IMR-90 (cell line): ENCODE data around the gene BUD23. TPM values are rescaled to one million over a fixed set of nuclear protein-coding genes. Genes with fewer than 3 reads are reported as not detected.
A peak's percentile ranks its signal among the peaks of the same experiment; 100 is the strongest.

ENCODE experiments used
- ATAC-seq: fragments of 200-7000 bp; cut with Tn5 transposase; 2 replicates; pipeline ENCODE4 v1.9.1; 2020; ENCODE audit warnings: low read depth, mild to moderate bottlenecking, moderate library complexity
- BruUV-seq: library from RNA; stranded (reverse); fragments of 400-500 nt; replicated peaks from 2 replicates; lab custom pipeline; 2021; lab: Mats Ljungman, UMichigan
- CTCF ChIA-PET: fragments of 300-600 bp; formaldehyde crosslinking; extraction: SDS; loops from one replicate; lab custom pipeline; 2021; ENCODE audit warnings: antibody characterized with exemption; lab: Yijun Ruan, JAX
- POLR2A ChIA-PET: fragments of 300-600 bp; sonication (Branson Sonifier 250); formaldehyde crosslinking; loops from one replicate; lab custom pipeline; 2022; ENCODE audit warnings: antibody characterized with exemption; ENCODE audit not compliant: unreplicated experiment; lab: Charles Lee
- DNase-seq: peaks from one replicate; pipeline ENCODE4 v3.0.0; 2013
- H2AFZ ChIP-seq: replicated peaks from 2 replicates; pipeline ENCODE3; 2013; ENCODE audit warnings: low read length, mild to moderate bottlenecking; ENCODE audit not compliant: poor library complexity
- H2AK5ac ChIP-seq: 2 replicates; pipeline ENCODE4 v1.6.1; 2013; ENCODE audit warnings: low read depth, low read length, inconsistent platforms
- H2AK9ac ChIP-seq: replicated peaks from 2 replicates; pipeline ENCODE3; 2013; ENCODE audit warnings: mild to moderate bottlenecking, low read depth, low read length, moderate library complexity; ENCODE audit not compliant: poor library complexity
- H2BK120ac ChIP-seq: 2 replicates; pipeline ENCODE4 v1.6.1; 2013; ENCODE audit warnings: low read depth, low read length, inconsistent platforms
- H2BK15ac ChIP-seq: 3 replicates; pipeline ENCODE4 v1.6.1; 2013; ENCODE audit warnings: low read depth, low read length, inconsistent platforms
- H2BK20ac ChIP-seq: 2 replicates; pipeline ENCODE4 v1.6.1; 2013; ENCODE audit warnings: low read depth, mild to moderate bottlenecking, inconsistent platforms, low read length, moderate library complexity
- H2BK5ac ChIP-seq: 2 replicates; pipeline ENCODE4 v1.6.1; 2013; ENCODE audit warnings: mild to moderate bottlenecking, low read depth, low read length, inconsistent platforms; ENCODE audit not compliant: poor library complexity, severe bottlenecking
- H3K14ac ChIP-seq: replicated peaks from 2 replicates; pipeline ENCODE4 v1.6.1; 2013; ENCODE audit warnings: low read depth, low read length, inconsistent platforms
- H3K18ac ChIP-seq: 2 replicates; pipeline ENCODE4 v1.6.1; 2013; ENCODE audit warnings: low read depth, low read length, control low read depth
- H3K23ac ChIP-seq: 2 replicates; pipeline ENCODE4 v1.6.1; 2013; ENCODE audit warnings: low read depth, low read length, inconsistent platforms
- H3K27ac ChIP-seq: 2 replicates; pipeline ENCODE4 v1.5.1; 2013; ENCODE audit warnings: mild to moderate bottlenecking, control low read depth, low read length; ENCODE audit not compliant: insufficient read depth
- H3K27me3 ChIP-seq: 2 replicates; pipeline ENCODE4 v1.6.1; 2013; ENCODE audit warnings: low read length; ENCODE audit not compliant: control insufficient read depth, insufficient read depth
- H3K36me3 ChIP-seq: 2 replicates; pipeline ENCODE4 v1.6.1; 2013; ENCODE audit warnings: low read length, mixed read lengths; ENCODE audit not compliant: control insufficient read depth, insufficient read depth
- H3K4ac ChIP-seq: 2 replicates; pipeline ENCODE4 v1.6.1; 2013; ENCODE audit warnings: low read depth, low read length, inconsistent platforms
- H3K4me1 ChIP-seq: 2 replicates; pipeline ENCODE4 v1.6.1; 2013; ENCODE audit warnings: low read length, mixed read lengths; ENCODE audit not compliant: control insufficient read depth, insufficient read depth
- H3K4me2 ChIP-seq: 2 replicates; pipeline ENCODE4 v1.6.1; 2013; ENCODE audit warnings: low read depth, mild to moderate bottlenecking, control low read depth, low read length, moderate library complexity
- H3K4me3 ChIP-seq: 2 replicates; pipeline ENCODE4 v1.5.1; 2013; ENCODE audit warnings: low read depth, mild to moderate bottlenecking, control low read depth, low read length, moderate library complexity; ENCODE audit not compliant: insufficient read depth
- H3K56ac ChIP-seq: 2 replicates; pipeline ENCODE4 v1.6.1; 2013; ENCODE audit warnings: low read length, inconsistent platforms; ENCODE audit not compliant: insufficient read depth; ENCODE audit errors: extremely low read depth
- H3K79me1 ChIP-seq, 2 experiments: 2 replicates each; pipeline ENCODE4 v1.6.1; 2013; ENCODE audit warnings: low read length in 2 of 2, inconsistent platforms in 1 of 2, low read depth in 1 of 2
- H3K9ac ChIP-seq: 2 replicates; pipeline ENCODE4 v1.6.1; 2013; ENCODE audit warnings: low read depth, low read length, control low read depth
- H3K9me1 ChIP-seq: 2 replicates; pipeline ENCODE4 v1.6.1; 2013; ENCODE audit warnings: low read length, inconsistent platforms; ENCODE audit not compliant: insufficient read depth
- H3K9me3 ChIP-seq: 2 replicates; pipeline ENCODE4 v1.6.1; 2013; ENCODE audit warnings: low read length; ENCODE audit not compliant: control insufficient read depth, insufficient read depth
- H4K20me1 ChIP-seq: 2 replicates; pipeline ENCODE4 v1.6.1; 2013; ENCODE audit warnings: low read length, inconsistent platforms; ENCODE audit not compliant: insufficient read depth
- H4K5ac ChIP-seq: 2 replicates; pipeline ENCODE4 v1.6.1; 2013; ENCODE audit warnings: mild to moderate bottlenecking, low read depth, low read length, control low read depth
- H4K8ac ChIP-seq, 2 experiments: 2 replicates each; pipeline ENCODE4 v1.6.1; 2013; ENCODE audit warnings: low read depth in 2 of 2, low read length in 2 of 2, control low read depth in 1 of 2, inconsistent platforms in 1 of 2
- H4K91ac ChIP-seq: 2 replicates; pipeline ENCODE4 v1.6.1; 2013; ENCODE audit warnings: low read depth, low read length, inconsistent platforms; ENCODE audit not compliant: insufficient read depth
- BHLHE40 ChIP-seq: fragments of 150-350 bp; IDR thresholded peaks from 2 replicates; pipeline ENCODE4 v1.6.1; 2016; ENCODE audit warnings: mild to moderate bottlenecking, low read depth, low read length
- ELK1 ChIP-seq: fragments of 150-350 bp; IDR thresholded peaks from 2 replicates; pipeline ENCODE4 v1.6.1; 2016; ENCODE audit warnings: low read depth, mild to moderate bottlenecking, low read length, moderate library complexity, borderline replicate concordance
- FOS ChIP-seq: fragments of 150-350 bp; IDR thresholded peaks from 2 replicates; pipeline ENCODE4 v1.6.1; 2016; ENCODE audit warnings: low read depth, low read length
- MXI1 ChIP-seq: IDR thresholded peaks from 2 replicates; pipeline ENCODE4 v1.6.1; 2012; ENCODE audit warnings: low read depth, mild to moderate bottlenecking, low read length, moderate library complexity, borderline replicate concordance
- POLR2A ChIP-seq: IDR thresholded peaks from 2 replicates; pipeline ENCODE4 v1.6.1; 2012; ENCODE audit warnings: mild to moderate bottlenecking, low read depth, low read length
- SMC3 ChIP-seq: fragments of 150-350 bp; IDR thresholded peaks from 2 replicates; pipeline ENCODE4 v1.6.1; 2016; ENCODE audit warnings: low read depth, mild to moderate bottlenecking, antibody characterized with exemption, low read length, moderate library complexity
- WGBS, 2 experiments: methylation state at CpG; one replicate each; pipeline versions ENCODE4 v1.1.5 to v1.1.7; 2013; ENCODE audit warnings: missing lambda C conversion rate in 2 of 2; ENCODE audit not compliant: insufficient read length in 1 of 2; ENCODE audit errors: extremely low coverage in 2 of 2; 5-methylcytosine and 5-hydroxymethylcytosine counted together
- dilution Hi-C: fragments of 300-500 bp; cut with HindIII; formaldehyde crosslinking; loops from one replicate; pipeline ENCODE4 v1.14.3; 2018; ENCODE audit warnings: low sequenced_read_pairs; ENCODE audit not compliant: unreplicated experiment
- in situ Hi-C: fragments of 300-500 bp; cut with MboI; formaldehyde crosslinking; loops from 3 replicates; pipeline ENCODE4 v1.14.3; 2019; ENCODE audit warnings: low sequenced_read_pairs, inconsistent platforms, mixed read lengths
- intact Hi-C: fragments of 100-400 bp; cut with micrococcal nuclease; formaldehyde crosslinking; loops from 2 replicates; pipeline ENCODE4 v1.10.0; 2022
- polyA plus RNA-seq, 3 experiments: library from polyadenylated mRNA; depleted of rRNA; stranded (reverse); fragments of >200 nt; gene quantifications; 2 replicates each; pipeline ENCODE4 v1.2.3, GENCODE V29; 2012; ENCODE audit warnings: low replicate concordance in 1 of 3
- total RNA-seq: library from RNA; depleted of rRNA; stranded (reverse); fragments of >200 nt; gene quantifications from 2 replicates; pipeline ENCODE4 v1.2.3, GENCODE V29; 2012
- TF ChIP-seq, protein P1 (sequence below): conservative IDR thresholded peaks from 2 replicates; pipeline ENCODE4 v1.5.1; 2012; ENCODE audit warnings: mild to moderate bottlenecking, low read depth, low read length, improper control_type of control experiment

The BUD23 gene
- total and polyA plus RNA-seq, 2 of the 4 experiments (the other 2 are of a cell fraction), result 35.7 to 65.2 TPM

GRCh38 chr7:73742753-73743641 is 59.6 kb downstream of the BUD23 start:
- H3K79me1 ChIP-seq, result peaks cover 0 to 6% of the 10 kb centered on the region in 2 experiments; a peak in 2 of 4 replicates
- no peak overlapping the region for H3K27ac ChIP-seq
- no peak overlapping the region for H3K4me2 ChIP-seq
- intact Hi-C loops, result loop anchor here (10.0 kb wide), 1 partner anchor 52 kb away; no protein-coding TSS in a partner anchor
- peaks cover 3% of the 10 kb centered on the region for H3K4me1 ChIP-seq
- BruUV-seq, result no TSS peak
- no peaks in the 10 kb centered on the region; the same call in 1 of the 2 replicates for H4K20me1 ChIP-seq
- H2AK5ac ChIP-seq, result no peak overlapping the region
- no peak overlapping the region for H2BK5ac ChIP-seq
- H2BK15ac ChIP-seq, result no peak overlapping the region
- no peak overlapping the region for H3K4ac ChIP-seq
- no peak overlapping the region for H4K5ac ChIP-seq
- H3K36me3 ChIP-seq, result no peaks in the 10 kb centered on the region
- 31% methylated on average over 9 of the region's 35 CpGs; no CpG with 5 or more reads in 1 of the 2 experiments for WGBS, 2 experiments
- H3K9ac ChIP-seq, result no peak overlapping the region
- ATAC-seq, result no peak
- no peak overlapping the region for H3K23ac ChIP-seq
- no peak overlapping the region for H3K18ac ChIP-seq
- no peak overlapping the region for H4K91ac ChIP-seq
- no peaks in the 10 kb centered on the region for H3K9me3 ChIP-seq
- ChIA-PET POLR2A (no interaction called here), CTCF (no interaction called here)
- in situ Hi-C loops, result no loop called here
- H2BK120ac ChIP-seq, result no peak overlapping the region
- DNase-seq, result no peak
- H3K27me3 ChIP-seq, result no peaks in the 10 kb centered on the region
- no peak overlapping the region for H3K14ac ChIP-seq
- no peak overlapping the region for H3K4me3 ChIP-seq
- no peak overlapping the region for H4K8ac ChIP-seq
- H3K56ac ChIP-seq, result no peak overlapping the region
- H2AK9ac ChIP-seq, result peak overlapping the region; percentile 81
- H2AFZ ChIP-seq, result peak overlapping the region; percentile 52
- H3K9me1 ChIP-seq, result no peaks in the 10 kb centered on the region
- dilution Hi-C loops, result no loop called here
- TF ChIP-seq FOS (no peak), POLR2A (no peak), BHLHE40 (no peak), ELK1 (no peak), SMC3 (no peak), MXI1 (no peak)
- TF ChIP-seq, protein P1, sequence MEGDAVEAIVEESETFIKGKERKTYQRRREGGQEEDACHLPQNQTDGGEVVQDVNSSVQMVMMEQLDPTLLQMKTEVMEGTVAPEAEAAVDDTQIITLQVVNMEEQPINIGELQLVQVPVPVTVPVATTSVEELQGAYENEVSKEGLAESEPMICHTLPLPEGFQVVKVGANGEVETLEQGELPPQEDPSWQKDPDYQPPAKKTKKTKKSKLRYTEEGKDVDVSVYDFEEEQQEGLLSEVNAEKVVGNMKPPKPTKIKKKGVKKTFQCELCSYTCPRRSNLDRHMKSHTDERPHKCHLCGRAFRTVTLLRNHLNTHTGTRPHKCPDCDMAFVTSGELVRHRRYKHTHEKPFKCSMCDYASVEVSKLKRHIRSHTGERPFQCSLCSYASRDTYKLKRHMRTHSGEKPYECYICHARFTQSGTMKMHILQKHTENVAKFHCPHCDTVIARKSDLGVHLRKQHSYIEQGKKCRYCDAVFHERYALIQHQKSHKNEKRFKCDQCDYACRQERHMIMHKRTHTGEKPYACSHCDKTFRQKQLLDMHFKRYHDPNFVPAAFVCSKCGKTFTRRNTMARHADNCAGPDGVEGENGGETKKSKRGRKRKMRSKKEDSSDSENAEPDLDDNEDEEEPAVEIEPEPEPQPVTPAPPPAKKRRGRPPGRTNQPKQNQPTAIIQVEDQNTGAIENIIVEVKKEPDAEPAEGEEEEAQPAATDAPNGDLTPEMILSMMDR, result no peak
- H2BK20ac ChIP-seq, result no peak overlapping the region
